ENCODE data around the gene DPP4.
"Not testable (repeated sequence)": the region's sequence is repeated elsewhere in the genome, so short reads cannot be mapped to it uniquely, and the experiment has no call there.

The DPP4 gene

GRCh38 chr2:161990741-161991140 is 83.3 kb downstream of the DPP4 start:
- Histone ChIP-seq H3K36me3 (ENCODE audit: insufficient read depth, low read length) (no peaks in the 10 kb centered on the region), H2AFZ (ENCODE audit: low read length, unreplicated experiment) (no peak overlapping the region), H3K27ac (ENCODE audit: low read depth, low read length) (0 out of 2 replicates have a peak overlapping the region, but pooled peaks have one; percentile 25), H3K79me2 (ENCODE audit: control insufficient read depth, insufficient read depth, low read length, unreplicated experiment) (no peaks in the 10 kb centered on the region), H3K4me1 (ENCODE audit: control insufficient read depth, insufficient read depth, low read length, unreplicated experiment) (peaks cover 13% of the 10 kb centered on the region), H3K4me3 (ENCODE audit: low read depth, low read length) (no peak overlapping the region), H3K27me3 (ENCODE audit: insufficient read depth, low read length) (no peaks in the 10 kb centered on the region)

DNA sequence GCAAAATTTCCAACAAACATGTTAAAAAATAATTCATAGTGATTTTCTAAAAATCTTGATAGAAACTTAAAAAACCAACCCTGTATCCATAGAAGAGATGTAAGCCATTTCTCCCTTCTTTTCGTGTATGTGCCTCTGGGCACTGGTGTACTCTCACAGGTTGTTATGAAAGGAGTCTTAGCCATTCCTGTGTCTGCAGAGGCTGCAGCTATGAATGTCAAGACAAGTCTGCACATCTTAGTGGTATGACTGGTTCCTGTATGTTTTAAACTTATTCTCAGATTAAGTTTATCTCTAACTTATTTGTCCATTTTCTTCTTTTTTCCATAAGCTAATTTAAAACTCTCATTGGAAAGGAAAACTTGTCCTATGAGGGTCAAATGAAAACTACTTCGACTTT is 84.0 kb downstream of the DPP4 start:
- no peak overlapping the region for H3K27ac ChIP-seq (ENCODE audit: low read depth, low read length)
- no peaks in the 10 kb centered on the region for H3K79me2 ChIP-seq (ENCODE audit: control insufficient read depth, insufficient read depth, low read length, unreplicated experiment)
- no peak overlapping the region for H2AFZ ChIP-seq (ENCODE audit: low read length, unreplicated experiment)
- no peak overlapping the region for H3K4me3 ChIP-seq (ENCODE audit: low read depth, low read length)
- H3K27me3 ChIP-seq (ENCODE audit: insufficient read depth, low read length): no peaks in the 10 kb centered on the region
- peaks cover 13% of the 10 kb centered on the region for H3K4me1 ChIP-seq (ENCODE audit: control insufficient read depth, insufficient read depth, low read length, unreplicated experiment)
- H3K36me3 ChIP-seq (ENCODE audit: insufficient read depth, low read length): no peaks in the 10 kb centered on the region

- H3K4me3 ChIP-seq (ENCODE audit: low read depth, low read length): no peak overlapping the region
- no peaks in the 10 kb centered on the region for H3K36me3 ChIP-seq (ENCODE audit: insufficient read depth, low read length)
- peaks cover 12% of the 10 kb centered on the region for H3K4me1 ChIP-seq (ENCODE audit: control insufficient read depth, insufficient read depth, low read length, unreplicated experiment)
- H3K27ac ChIP-seq (ENCODE audit: low read depth, low read length): no peak overlapping the region
- no peaks in the 10 kb centered on the region for H3K27me3 ChIP-seq (ENCODE audit: insufficient read depth, low read length)
- no peaks in the 10 kb centered on the region for H3K79me2 ChIP-seq (ENCODE audit: control insufficient read depth, insufficient read depth, low read length, unreplicated experiment)
- no peak overlapping the region for H2AFZ ChIP-seq (ENCODE audit: low read length, unreplicated experiment)
Observed at GRCh38 chr2:161988589-161988988, 85.4 kb downstream of the DPP4 start.

- no peak overlapping the region for H2AFZ ChIP-seq (ENCODE audit: low read length, unreplicated experiment)
- H3K4me1 ChIP-seq (ENCODE audit: control insufficient read depth, insufficient read depth, low read length, unreplicated experiment): peaks cover 12% of the 10 kb centered on the region
- no peaks in the 10 kb centered on the region for H3K27me3 ChIP-seq (ENCODE audit: insufficient read depth, low read length)
- no peak overlapping the region for H3K4me3 ChIP-seq (ENCODE audit: low read depth, low read length)
- no peak overlapping the region for H3K27ac ChIP-seq (ENCODE audit: low read depth, low read length)
- no peaks in the 10 kb centered on the region for H3K79me2 ChIP-seq (ENCODE audit: control insufficient read depth, insufficient read depth, low read length, unreplicated experiment)
- no peaks in the 10 kb centered on the region for H3K36me3 ChIP-seq (ENCODE audit: insufficient read depth, low read length)
Observed at GRCh38 chr2:161987311-161987710, 86.7 kb downstream of the DPP4 start.

GRCh38 chr2:161983866-161984265 is 90.1 kb downstream of the DPP4 start:
- Histone ChIP-seq H3K4me1 (ENCODE audit: control insufficient read depth, insufficient read depth, low read length, unreplicated experiment) (peaks cover 16% of the 10 kb centered on the region), H2AFZ (ENCODE audit: low read length, unreplicated experiment) (no peak overlapping the region), H3K27me3 (ENCODE audit: insufficient read depth, low read length) (no peaks in the 10 kb centered on the region), H3K36me3 (ENCODE audit: insufficient read depth, low read length) (no peaks in the 10 kb centered on the region), H3K4me3 (ENCODE audit: low read depth, low read length) (no peak overlapping the region), H3K79me2 (ENCODE audit: control insufficient read depth, insufficient read depth, low read length, unreplicated experiment) (no peaks in the 10 kb centered on the region), H3K27ac (ENCODE audit: low read depth, low read length) (no peak overlapping the region)

GRCh38 chr2:161983331-161983651 is 90.7 kb downstream of the DPP4 start:
- H3K4me3 ChIP-seq (ENCODE audit: low read depth, low read length): no peak overlapping the region

GRCh38 chr2:161982548-161983330 is 91.3 kb downstream of the DPP4 start:
- H3K36me3 ChIP-seq (ENCODE audit: insufficient read depth, low read length): no peaks in the 10 kb centered on the region
- H3K27me3 ChIP-seq (ENCODE audit: insufficient read depth, low read length): no peaks in the 10 kb centered on the region
- H3K79me2 ChIP-seq (ENCODE audit: control insufficient read depth, insufficient read depth, low read length, unreplicated experiment): no peaks in the 10 kb centered on the region
- no peak overlapping the region for H2AFZ ChIP-seq (ENCODE audit: low read length, unreplicated experiment)
- H3K4me3 ChIP-seq (ENCODE audit: low read depth, low read length): no peak overlapping the region
- H3K4me1 ChIP-seq (ENCODE audit: control insufficient read depth, insufficient read depth, low read length, unreplicated experiment): peaks cover 16% of the 10 kb centered on the region
- no peak overlapping the region for H3K27ac ChIP-seq (ENCODE audit: low read depth, low read length)

More at GRCh38 chr2:161983331-161983651, 90.7 kb downstream of the DPP4 start:
- Histone ChIP-seq H2AFZ (ENCODE audit: low read length, unreplicated experiment) (no peak overlapping the region), H3K36me3 (ENCODE audit: insufficient read depth, low read length) (no peaks in the 10 kb centered on the region), H3K27me3 (ENCODE audit: insufficient read depth, low read length) (no peaks in the 10 kb centered on the region), H3K27ac (ENCODE audit: low read depth, low read length) (no peak overlapping the region), H3K79me2 (ENCODE audit: control insufficient read depth, insufficient read depth, low read length, unreplicated experiment) (no peaks in the 10 kb centered on the region), H3K4me1 (ENCODE audit: control insufficient read depth, insufficient read depth, low read length, unreplicated experiment) (peaks cover 16% of the 10 kb centered on the region)

GRCh38 chr2:161981679-161982250 is 92.2 kb downstream of the DPP4 start:
- Histone ChIP-seq H3K4me1 (ENCODE audit: control insufficient read depth, insufficient read depth, low read length, unreplicated experiment) (peaks cover 16% of the 10 kb centered on the region), H2AFZ (ENCODE audit: low read length, unreplicated experiment) (no peak overlapping the region)

GRCh38 chr2:161980976-161981375 is 93.0 kb downstream of the DPP4 start:
- H3K27ac ChIP-seq (ENCODE audit: low read depth, low read length): no peak overlapping the region
- H3K27me3 ChIP-seq (ENCODE audit: insufficient read depth, low read length): no peaks in the 10 kb centered on the region
- no peaks in the 10 kb centered on the region for H3K79me2 ChIP-seq (ENCODE audit: control insufficient read depth, insufficient read depth, low read length, unreplicated experiment)
- peaks cover 16% of the 10 kb centered on the region for H3K4me1 ChIP-seq (ENCODE audit: control insufficient read depth, insufficient read depth, low read length, unreplicated experiment)
- no peaks in the 10 kb centered on the region for H3K36me3 ChIP-seq (ENCODE audit: insufficient read depth, low read length)
- no peak overlapping the region for H2AFZ ChIP-seq (ENCODE audit: low read length, unreplicated experiment)
- no peak overlapping the region for H3K4me3 ChIP-seq (ENCODE audit: low read depth, low read length)

More at GRCh38 chr2:161981679-161982250, 92.2 kb downstream of the DPP4 start:
- H3K27me3 ChIP-seq (ENCODE audit: insufficient read depth, low read length): no peaks in the 10 kb centered on the region
- no peaks in the 10 kb centered on the region for H3K79me2 ChIP-seq (ENCODE audit: control insufficient read depth, insufficient read depth, low read length, unreplicated experiment)
- no peaks in the 10 kb centered on the region for H3K36me3 ChIP-seq (ENCODE audit: insufficient read depth, low read length)
- H3K4me3 ChIP-seq (ENCODE audit: low read depth, low read length): no peak overlapping the region
- no peak overlapping the region for H3K27ac ChIP-seq (ENCODE audit: low read depth, low read length)

DNA sequence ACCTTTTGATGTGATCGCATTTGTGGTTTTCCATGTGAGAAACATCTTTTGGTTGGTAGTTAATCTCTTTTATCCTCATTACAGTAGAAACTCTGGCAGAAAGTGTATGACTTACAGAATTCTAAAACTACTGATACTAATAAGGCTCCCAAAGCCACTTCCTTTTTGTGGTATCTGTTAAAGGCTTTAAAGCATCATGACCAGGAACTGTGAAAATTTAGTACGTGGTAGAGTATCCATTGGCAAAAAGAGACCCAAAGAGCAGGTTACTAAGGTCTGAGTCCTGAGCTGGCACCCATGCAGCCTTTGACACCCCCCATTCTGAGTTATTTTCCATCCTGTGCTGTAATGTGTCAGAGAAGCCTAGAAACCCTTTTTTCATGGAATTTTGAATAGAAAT is 94.5 kb downstream of the DPP4 start:
- Histone ChIP-seq H3K27ac (ENCODE audit: low read depth, low read length) (no peak overlapping the region), H3K27me3 (ENCODE audit: insufficient read depth, low read length) (no peaks in the 10 kb centered on the region), H3K79me2 (ENCODE audit: control insufficient read depth, insufficient read depth, low read length, unreplicated experiment) (no peaks in the 10 kb centered on the region), H3K4me1 (ENCODE audit: control insufficient read depth, insufficient read depth, low read length, unreplicated experiment) (peaks cover 16% of the 10 kb centered on the region), H2AFZ (ENCODE audit: low read length, unreplicated experiment) (no peak overlapping the region), H3K36me3 (ENCODE audit: insufficient read depth, low read length) (no peaks in the 10 kb centered on the region), H3K4me3 (ENCODE audit: low read depth, low read length) (no peak overlapping the region)

DNA sequence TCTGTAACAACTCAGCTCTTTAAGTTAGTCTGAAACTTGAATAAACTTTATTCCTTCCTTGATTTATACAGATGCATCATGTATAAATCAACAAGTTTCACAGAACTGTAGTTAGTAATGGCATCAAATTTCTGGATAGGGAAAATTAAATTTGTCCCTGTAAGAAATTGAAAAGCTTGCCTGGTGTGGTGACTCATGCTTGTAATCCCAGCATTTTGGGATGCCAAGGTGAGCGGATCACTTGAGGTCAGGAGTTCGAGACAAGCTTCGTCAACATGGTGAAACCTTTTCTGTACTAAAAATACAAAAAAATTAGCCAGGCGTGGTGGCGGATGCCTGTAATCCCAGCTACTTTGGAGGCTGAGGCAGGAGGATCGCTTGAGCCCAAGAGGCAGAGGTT is 96.1 kb downstream of the DPP4 start:
- H3K79me2 ChIP-seq (ENCODE audit: control insufficient read depth, insufficient read depth, low read length, unreplicated experiment); H2AFZ ChIP-seq (ENCODE audit: low read length, unreplicated experiment); H3K4me3 ChIP-seq (ENCODE audit: low read depth, low read length); H3K4me1 ChIP-seq (ENCODE audit: control insufficient read depth, insufficient read depth, low read length, unreplicated experiment); H3K27me3 ChIP-seq (ENCODE audit: insufficient read depth, low read length); H3K36me3 ChIP-seq (ENCODE audit: insufficient read depth, low read length): not testable (repeated sequence)
- H3K27ac ChIP-seq (ENCODE audit: low read depth, low read length): 0 out of 2 replicates have a peak overlapping the region, but pooled peaks have one; percentile 28
